H1 (cell line): ENCODE measurements around the gene TM4SF1. TPM values are rescaled to one million over a fixed set of nuclear protein-coding genes. Genes with fewer than 3 reads are reported as not detected.

Experiments
- CTCF ChIA-PET: fragments of 300-600 bp; sonication (Branson Sonifier 250); formaldehyde crosslinking; loops from one replicate; lab custom pipeline; 2021; ENCODE audit not compliant: partially characterized antibody; lab: Charles Lee
- POLR2A ChIA-PET: fragments of 300-600 bp; sonication (Branson Sonifier 250); formaldehyde crosslinking; loops from one replicate; lab custom pipeline; 2021; ENCODE audit warnings: inconsistent platforms; ENCODE audit not compliant: partially characterized antibody; lab: Charles Lee
- DNase-seq, 2 experiments: peaks; one replicate each; pipeline versions ENCODE4 v3.0.0 to v3.0.0-alpha.2; 2010 to 2022; ENCODE audit warnings: low spot score in 2 of 2, low read depth in 1 of 2, mixed read lengths in 1 of 2
- FAIRE-seq: peaks from 2 replicates; lab custom pipeline; 2011; peaks lifted over from hg19 to GRCh38; lab: Jason Lieb, UNC
- H2AFZ ChIP-seq: 2 replicates; pipeline ENCODE4 v1.8.1; 2012; ENCODE audit warnings: low read length, inconsistent platforms
- H2AK5ac ChIP-seq: 2 replicates; pipeline ENCODE4 v1.6.1; 2013; ENCODE audit warnings: low read depth, low read length
- H2BK120ac ChIP-seq: replicated peaks from 2 replicates; pipeline ENCODE3; 2013; ENCODE audit warnings: low read depth, low read length, inconsistent platforms
- H2BK12ac ChIP-seq: 2 replicates; pipeline ENCODE4 v1.6.1; 2013; ENCODE audit warnings: low read depth, low read length
- H2BK15ac ChIP-seq: 2 replicates; pipeline ENCODE4 v1.6.1; 2013; ENCODE audit warnings: low read length
- H2BK20ac ChIP-seq: 2 replicates; pipeline ENCODE4 v1.6.1; 2013; ENCODE audit warnings: low read length
- H2BK5ac ChIP-seq: 2 replicates; pipeline ENCODE4 v1.6.1; 2013; ENCODE audit warnings: low read depth, low read length
- H3K14ac ChIP-seq: 2 replicates; pipeline ENCODE4 v1.6.1; 2013; ENCODE audit warnings: inconsistent platforms; ENCODE audit not compliant: insufficient read length
- H3K18ac ChIP-seq: 2 replicates; pipeline ENCODE4 v1.6.1; 2013; ENCODE audit warnings: low read length; ENCODE audit errors: extremely low read depth
- H3K23ac ChIP-seq: 2 replicates; pipeline ENCODE4 v1.6.1; 2013; ENCODE audit warnings: inconsistent platforms; ENCODE audit not compliant: insufficient read length
- H3K23me2 ChIP-seq: 2 replicates; pipeline ENCODE4 v1.6.1; 2013; ENCODE audit warnings: low read depth, low read length
- H3K27ac ChIP-seq: 2 replicates; pipeline ENCODE4 v1.6.1; 2011; ENCODE audit warnings: low read depth, low read length, inconsistent platforms
- H3K27me3 ChIP-seq, 4 experiments: replicated peaks in 1 of 4; 1 replicate in 1 of 4; 2 replicates in 3 of 4; pipeline versions ENCODE4 v1.6.1 to v1.8.1; 2011 to 2013; ENCODE audit warnings: low read length in 3 of 4, mild to moderate bottlenecking in 3 of 4, inconsistent platforms in 2 of 4, mixed read lengths in 2 of 4, moderate library complexity in 1 of 4; ENCODE audit not compliant: control insufficient read depth in 3 of 4, insufficient read depth in 3 of 4; ENCODE audit errors: extremely low read depth in 1 of 4
- H3K36me3 ChIP-seq, 4 experiments: 2 replicates each; pipeline versions ENCODE4 v1.6.1 to v1.8.1; 2011 to 2013; ENCODE audit warnings: mild to moderate bottlenecking in 4 of 4, low read length in 3 of 4, moderate library complexity in 2 of 4, control low read depth in 1 of 4, inconsistent platforms in 1 of 4; ENCODE audit not compliant: insufficient read depth in 4 of 4, control insufficient read depth in 2 of 4
- H3K4ac ChIP-seq: replicated peaks from 2 replicates; pipeline ENCODE3; 2013; ENCODE audit warnings: low read length, low read depth, mixed read lengths, inconsistent platforms; ENCODE audit not compliant: insufficient read length
- H3K4me1 ChIP-seq, 4 experiments: replicated peaks in 1 of 4; 1 replicate in 1 of 4; 2 replicates in 3 of 4; pipeline versions ENCODE4 v1.6.1 to v1.8.1; 2011 to 2013; ENCODE audit warnings: low read length in 3 of 4, inconsistent platforms in 2 of 4, mixed read lengths in 1 of 4; ENCODE audit not compliant: insufficient read depth in 4 of 4, control insufficient read depth in 3 of 4
- H3K4me2 ChIP-seq, 2 experiments: 2 replicates each; pipeline versions ENCODE4 v1.6.1 to v1.8.1; 2011 to 2013; ENCODE audit warnings: low read depth in 2 of 2, low read length in 2 of 2, control low read depth in 1 of 2, inconsistent platforms in 1 of 2, mild to moderate bottlenecking in 1 of 2; ENCODE audit not compliant: insufficient read depth in 1 of 2
- H3K4me3 ChIP-seq, 4 experiments: fragments of 200-600, 300-600 bp in 1 of 4; sonication (generic), shearing (Covaris generic), sonication (Bioruptor Twin) in 1 of 4; 2 replicates each; pipeline versions ENCODE4 v1.5.1 to v1.8.1; 2011 to 2016; ENCODE audit warnings: low read length in 4 of 4, low read depth in 3 of 4, control low read depth in 2 of 4, inconsistent platforms in 2 of 4, mild to moderate bottlenecking in 2 of 4, mixed read lengths in 1 of 4, moderate library complexity in 1 of 4; ENCODE audit not compliant: insufficient read depth in 2 of 4; ENCODE audit errors: extremely low read depth in 1 of 4
- H3K56ac ChIP-seq: replicated peaks from 2 replicates; pipeline ENCODE3; 2013; ENCODE audit warnings: low read depth, mild to moderate bottlenecking, mixed read lengths, low read length, inconsistent platforms; ENCODE audit not compliant: insufficient read length
- H3K79me1 ChIP-seq: 2 replicates; pipeline ENCODE4 v1.6.1; 2013; ENCODE audit warnings: low read depth, low read length, control low read depth
- H3K79me2 ChIP-seq, 2 experiments: 2 replicates each; pipeline versions ENCODE4 v1.6.1 to v1.8.1; 2012 to 2013; ENCODE audit warnings: low read length in 2 of 2, mild to moderate bottlenecking in 2 of 2, inconsistent platforms in 1 of 2; ENCODE audit not compliant: insufficient read depth in 2 of 2, control insufficient read depth in 1 of 2
- H3K9ac ChIP-seq, 4 experiments: replicated peaks in 1 of 4; 1 replicate in 1 of 4; 2 replicates in 3 of 4; pipeline versions ENCODE4 v1.6.1 to v1.8.1; 2011 to 2013; ENCODE audit warnings: low read depth in 3 of 4, low read length in 3 of 4, control low read depth in 2 of 4, mild to moderate bottlenecking in 2 of 4, moderate library complexity in 2 of 4, inconsistent platforms in 1 of 4; ENCODE audit errors: extremely low read depth in 1 of 4
- H3K9me3 ChIP-seq, 2 experiments: 2 replicates each; pipeline versions ENCODE4 v1.6.1 to v1.8.1; 2012 to 2013; ENCODE audit warnings: mild to moderate bottlenecking in 2 of 2, moderate library complexity in 2 of 2, control low read depth in 1 of 2, inconsistent platforms in 1 of 2, low read depth in 1 of 2, low read length in 1 of 2, mixed read lengths in 1 of 2; ENCODE audit not compliant: insufficient read depth in 2 of 2
- H4K20me1 ChIP-seq, 2 experiments: replicated peaks in 1 of 2; 2 replicates each; pipeline versions ENCODE3 to v1.8.1; 2011 to 2013; ENCODE audit warnings: inconsistent platforms in 2 of 2, low read length in 2 of 2, mild to moderate bottlenecking in 1 of 2; ENCODE audit not compliant: insufficient read depth in 2 of 2, control insufficient read depth in 1 of 2
- H4K5ac ChIP-seq: 2 replicates; pipeline ENCODE4 v1.6.1; 2013; ENCODE audit warnings: low read length, low read depth, mixed read lengths, inconsistent platforms; ENCODE audit not compliant: insufficient read length
- H4K8ac ChIP-seq: 2 replicates; pipeline ENCODE4 v1.8.0; 2013; ENCODE audit warnings: mild to moderate bottlenecking, moderate library complexity, low read length, inconsistent platforms; ENCODE audit not compliant: insufficient read depth; ENCODE audit errors: extremely low read depth
- H4K91ac ChIP-seq: replicated peaks from 2 replicates; pipeline ENCODE3; 2013; ENCODE audit warnings: low read length, mixed read lengths, inconsistent platforms; ENCODE audit not compliant: insufficient read length
- FOSL1 ChIP-seq: IDR thresholded peaks from 2 replicates; pipeline ENCODE4 v1.6.1; 2011; ENCODE audit warnings: mild to moderate bottlenecking, low read depth, low read length, moderate library complexity; ENCODE audit not compliant: insufficient read depth
- RXRA ChIP-seq: IDR thresholded peaks from 2 replicates; pipeline ENCODE4 v1.6.1; 2011; ENCODE audit warnings: low read depth, mild to moderate bottlenecking, low read length, moderate library complexity; ENCODE audit not compliant: insufficient read depth
- TAF1 ChIP-seq: IDR thresholded peaks from 2 replicates; pipeline ENCODE4 v1.6.1; 2011; ENCODE audit warnings: mild to moderate bottlenecking, low read depth, low read length
- WGBS, 2 experiments: shearing (Covaris generic) in 1 of 2; methylation state at CpG; one replicate each; pipeline versions ENCODE4 v1.1.6 to v1.1.7; 2013 to 2015; ENCODE audit warnings: low lambda C conversion rate in 2 of 2, mixed read lengths in 2 of 2, inconsistent platforms in 1 of 2, low coverage in 1 of 2, missing lambda C conversion rate in 1 of 2; ENCODE audit not compliant: insufficient replicate concordance in 2 of 2, insufficient coverage in 1 of 2, insufficient read length in 1 of 2; ENCODE audit errors: extremely low coverage in 1 of 2, missing lambda C conversion rate in 1 of 2; 5-methylcytosine and 5-hydroxymethylcytosine counted together
- polyA plus RNA-seq, 7 experiments: library from polyadenylated mRNA; depleted of rRNA in 3 of 7; stranded (reverse) in 5 of 7; unstranded in 2 of 7; fragments of >200 nt in 5 of 7; fragments of 200-250 nt in 2 of 7; gene quantifications; 1 replicate in 5 of 7; 2 replicates in 1 of 7; 4 replicates in 1 of 7; pipeline versions ENCODE4 v1.2.1 to v1.2.3, GENCODE V29; 2011 to 2013; ENCODE audit warnings: missing spikeins in 2 of 7, mixed read lengths in 2 of 7
- total RNA-seq: library from RNA; stranded (reverse); fragmentation: NEBNext Ultra II Directional; extraction: Animal tissue kit (Norgen Biotek cat#: 25700); gene quantifications from 2 replicates; pipeline ENCODE4 v1.2.1, GENCODE V29; 2021
- TF ChIP-seq, protein P1 (sequence below): IDR thresholded peaks from 2 replicates; pipeline ENCODE4 v1.6.1; 2012; ENCODE audit warnings: low read length, inconsistent platforms

The TM4SF1 gene
- total and polyA plus RNA-seq, 2 of the 8 experiments (the other 6 are each of a cell fraction or from before 2014, with no cell fraction given): 0.26 to 1.3 TPM

DNA sequence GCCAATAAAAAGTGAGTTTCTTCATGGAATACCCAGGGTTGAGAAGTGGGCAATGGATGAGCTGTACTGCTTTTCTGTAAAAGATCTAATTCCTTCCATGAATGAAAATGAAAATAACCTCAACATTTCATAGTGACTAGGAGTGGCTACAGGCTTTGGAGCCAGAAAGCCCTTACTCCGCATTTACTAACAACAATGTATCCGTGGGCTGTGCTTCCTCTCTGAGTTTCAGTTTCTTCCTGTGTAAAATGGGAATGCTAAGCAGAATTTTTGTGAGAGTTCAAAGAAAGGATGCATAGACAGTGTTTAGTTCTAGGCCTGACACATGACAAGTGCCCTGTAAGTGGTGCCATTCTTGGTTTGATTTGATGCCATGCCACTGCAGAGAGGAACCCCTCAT is 47.5 kb upstream of the TM4SF1 start:
- Histone ChIP-seq H2BK15ac (no peak overlapping the region), H2BK5ac (no peak overlapping the region), H2AFZ (no peak overlapping the region), H3K9ac (no peak overlapping the region), H4K8ac (no peak overlapping the region), H4K20me1 (no peaks in the 10 kb centered on the region), H3K14ac (no peak overlapping the region), H2BK120ac (no peak overlapping the region), H2BK20ac (no peak overlapping the region), H3K79me2 (no peaks in the 10 kb centered on the region), H4K91ac (no peak overlapping the region), H3K23me2 (no peaks in the 10 kb centered on the region)
- DNase-seq (no peak), FAIRE-seq (no peak)
- TF ChIP-seq TAF1 (no peak), RXRA (no peak), FOSL1 (no peak)
- TF ChIP-seq, protein P1, sequence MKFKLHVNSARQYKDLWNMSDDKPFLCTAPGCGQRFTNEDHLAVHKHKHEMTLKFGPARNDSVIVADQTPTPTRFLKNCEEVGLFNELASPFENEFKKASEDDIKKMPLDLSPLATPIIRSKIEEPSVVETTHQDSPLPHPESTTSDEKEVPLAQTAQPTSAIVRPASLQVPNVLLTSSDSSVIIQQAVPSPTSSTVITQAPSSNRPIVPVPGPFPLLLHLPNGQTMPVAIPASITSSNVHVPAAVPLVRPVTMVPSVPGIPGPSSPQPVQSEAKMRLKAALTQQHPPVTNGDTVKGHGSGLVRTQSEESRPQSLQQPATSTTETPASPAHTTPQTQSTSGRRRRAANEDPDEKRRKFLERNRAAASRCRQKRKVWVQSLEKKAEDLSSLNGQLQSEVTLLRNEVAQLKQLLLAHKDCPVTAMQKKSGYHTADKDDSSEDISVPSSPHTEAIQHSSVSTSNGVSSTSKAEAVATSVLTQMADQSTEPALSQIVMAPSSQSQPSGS: no peak
- TF ChIP-seq, all 59 proteins: peak for 0
- Histone ChIP-seq H3K27me3 (no peaks in the 10 kb centered on the region), H2AK5ac (no peak overlapping the region), H3K4me2 (no peak overlapping the region), H3K9me3 (no peaks in the 10 kb centered on the region), H3K56ac (no peak overlapping the region), H2BK12ac (no peak overlapping the region), H3K18ac (no peak overlapping the region), H3K36me3 (no peaks in the 10 kb centered on the region), H3K23ac (no peak overlapping the region), H3K4ac (no peak overlapping the region), H3K4me1 (peaks cover 0 to 2% (median 0%) of the 10 kb centered on the region in 4 experiments; a peak in 1 of 7 replicates), H3K79me1 (no peaks in the 10 kb centered on the region), H3K4me3 (no peak overlapping the region), H4K5ac (no peak overlapping the region), H3K27ac (no peak overlapping the region)
- POLR2A ChIA-PET: interaction anchor here (0.7 kb wide), 1 partner anchor 207 kb away, joined by 3 read pairs; no protein-coding TSS in a partner anchor
- WGBS, 2 experiments: 89% methylated on average over 2 of the region's 2 CpGs; no CpG with 5 or more reads in 1 of the 2 experiments
- CTCF ChIA-PET: interaction anchor here (0.7 kb wide), 1 partner anchor 342 kb away, joined by 3 read pairs; no protein-coding TSS in a partner anchor
